MM.1S (cell line): ENCODE data around the gene CD6.

Experiments
- EZH2 ChIP-seq: fragments of 300-600 bp; sonication (generic); optimal IDR thresholded peaks from 2 replicates; pipeline ENCODE3; 2017; ENCODE audit warnings: low read depth, mild to moderate bottlenecking, antibody characterized with exemption, low read length, mixed read lengths
- EZH2phosphoT487 ChIP-seq: fragments of 300-600 bp; sonication (generic); IDR thresholded peaks from 2 replicates; pipeline ENCODE4 v1.6.1; 2018; ENCODE audit warnings: antibody characterized with exemption, low read length
- TF ChIP-seq, protein P1 (sequence below): fragments of 300-600 bp; sonication (generic); IDR thresholded peaks from 2 replicates; pipeline ENCODE4 v1.5.1; 2016; ENCODE audit warnings: antibody characterized with exemption, low read length, mixed read lengths

DNA sequence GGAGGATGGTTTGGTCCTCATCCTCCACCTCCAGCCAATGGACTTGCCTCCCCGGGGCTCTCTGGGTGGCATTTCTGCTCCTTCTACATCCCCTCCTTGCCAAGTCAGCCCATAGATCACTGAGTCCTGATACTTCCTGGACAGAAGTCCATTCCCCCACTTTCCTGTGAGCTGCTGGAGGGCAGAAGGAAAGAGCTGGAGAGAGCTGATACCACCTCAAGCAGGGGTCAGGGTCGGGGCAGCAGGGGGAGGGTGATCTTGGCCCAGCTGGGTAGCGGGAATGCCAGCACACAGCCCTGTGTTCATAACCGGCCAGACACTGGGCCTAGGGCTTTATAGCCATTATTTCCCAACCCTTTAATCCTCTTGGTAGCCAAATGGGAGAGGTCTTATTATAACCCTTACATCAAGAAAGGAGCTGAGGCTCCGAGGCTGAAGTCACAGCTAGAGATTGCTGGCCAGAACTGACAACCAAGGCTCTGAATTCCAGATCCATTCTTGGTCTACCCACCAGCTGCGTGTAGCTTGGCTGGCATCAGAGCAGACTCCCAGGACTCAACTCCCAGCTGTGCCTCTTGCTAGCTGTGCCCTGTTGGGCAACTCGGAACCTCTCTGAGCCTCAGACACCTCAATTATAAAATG lies 39.9 kb downstream of the CD6 start:
- TF ChIP-seq, protein P1, sequence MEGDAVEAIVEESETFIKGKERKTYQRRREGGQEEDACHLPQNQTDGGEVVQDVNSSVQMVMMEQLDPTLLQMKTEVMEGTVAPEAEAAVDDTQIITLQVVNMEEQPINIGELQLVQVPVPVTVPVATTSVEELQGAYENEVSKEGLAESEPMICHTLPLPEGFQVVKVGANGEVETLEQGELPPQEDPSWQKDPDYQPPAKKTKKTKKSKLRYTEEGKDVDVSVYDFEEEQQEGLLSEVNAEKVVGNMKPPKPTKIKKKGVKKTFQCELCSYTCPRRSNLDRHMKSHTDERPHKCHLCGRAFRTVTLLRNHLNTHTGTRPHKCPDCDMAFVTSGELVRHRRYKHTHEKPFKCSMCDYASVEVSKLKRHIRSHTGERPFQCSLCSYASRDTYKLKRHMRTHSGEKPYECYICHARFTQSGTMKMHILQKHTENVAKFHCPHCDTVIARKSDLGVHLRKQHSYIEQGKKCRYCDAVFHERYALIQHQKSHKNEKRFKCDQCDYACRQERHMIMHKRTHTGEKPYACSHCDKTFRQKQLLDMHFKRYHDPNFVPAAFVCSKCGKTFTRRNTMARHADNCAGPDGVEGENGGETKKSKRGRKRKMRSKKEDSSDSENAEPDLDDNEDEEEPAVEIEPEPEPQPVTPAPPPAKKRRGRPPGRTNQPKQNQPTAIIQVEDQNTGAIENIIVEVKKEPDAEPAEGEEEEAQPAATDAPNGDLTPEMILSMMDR, result no peak
- no peak for TF ChIP-seq EZH2
- TF ChIP-seq EZH2phosphoT487, result no peak
